ENCODE data around the gene PID1.
A peak's percentile ranks its signal among the peaks of the same experiment; 100 is the strongest.

The PID1 gene

GRCh38 chr2:229088966-229089700 is 182.0 kb downstream of the PID1 start:
- no peak for DNase-seq (ENCODE audit: low read depth)
- H3K4me3 ChIP-seq (ENCODE audit: control insufficient read depth, low read depth, low read length), result no peak overlapping the region
- TF ChIP-seq, protein P1, sequence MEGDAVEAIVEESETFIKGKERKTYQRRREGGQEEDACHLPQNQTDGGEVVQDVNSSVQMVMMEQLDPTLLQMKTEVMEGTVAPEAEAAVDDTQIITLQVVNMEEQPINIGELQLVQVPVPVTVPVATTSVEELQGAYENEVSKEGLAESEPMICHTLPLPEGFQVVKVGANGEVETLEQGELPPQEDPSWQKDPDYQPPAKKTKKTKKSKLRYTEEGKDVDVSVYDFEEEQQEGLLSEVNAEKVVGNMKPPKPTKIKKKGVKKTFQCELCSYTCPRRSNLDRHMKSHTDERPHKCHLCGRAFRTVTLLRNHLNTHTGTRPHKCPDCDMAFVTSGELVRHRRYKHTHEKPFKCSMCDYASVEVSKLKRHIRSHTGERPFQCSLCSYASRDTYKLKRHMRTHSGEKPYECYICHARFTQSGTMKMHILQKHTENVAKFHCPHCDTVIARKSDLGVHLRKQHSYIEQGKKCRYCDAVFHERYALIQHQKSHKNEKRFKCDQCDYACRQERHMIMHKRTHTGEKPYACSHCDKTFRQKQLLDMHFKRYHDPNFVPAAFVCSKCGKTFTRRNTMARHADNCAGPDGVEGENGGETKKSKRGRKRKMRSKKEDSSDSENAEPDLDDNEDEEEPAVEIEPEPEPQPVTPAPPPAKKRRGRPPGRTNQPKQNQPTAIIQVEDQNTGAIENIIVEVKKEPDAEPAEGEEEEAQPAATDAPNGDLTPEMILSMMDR (conservative IDR thresholded peaks at IDR 0.05; ENCODE audit: control insufficient read depth, insufficient read depth, low read depth, low read length), result no peak

DNA sequence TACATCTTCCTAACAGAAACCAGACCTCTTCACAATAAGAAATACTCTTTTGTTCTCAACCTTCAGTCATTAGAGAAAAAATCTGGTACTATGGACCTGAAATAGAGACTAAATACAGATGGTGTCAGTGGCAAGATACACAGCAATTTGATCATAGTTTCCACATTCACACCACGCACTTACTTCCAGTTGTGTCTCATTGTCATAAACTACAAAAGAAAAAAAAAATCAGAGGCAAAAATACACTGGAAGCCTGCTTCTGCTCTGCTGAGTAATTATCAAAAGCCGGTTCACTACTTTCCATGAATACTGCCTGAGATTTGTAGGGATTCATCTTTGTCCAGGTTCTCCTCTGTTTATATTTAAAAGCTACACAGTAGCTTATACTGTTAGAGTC is 182.6 kb downstream of the PID1 start:
- TF ChIP-seq, protein P1 (conservative IDR thresholded peaks at IDR 0.05; ENCODE audit: control insufficient read depth, insufficient read depth, low read depth, low read length), result no peak
- H3K4me3 ChIP-seq (ENCODE audit: control insufficient read depth, low read depth, low read length), result no peak overlapping the region
- no peak for DNase-seq (ENCODE audit: low read depth)

DNA sequence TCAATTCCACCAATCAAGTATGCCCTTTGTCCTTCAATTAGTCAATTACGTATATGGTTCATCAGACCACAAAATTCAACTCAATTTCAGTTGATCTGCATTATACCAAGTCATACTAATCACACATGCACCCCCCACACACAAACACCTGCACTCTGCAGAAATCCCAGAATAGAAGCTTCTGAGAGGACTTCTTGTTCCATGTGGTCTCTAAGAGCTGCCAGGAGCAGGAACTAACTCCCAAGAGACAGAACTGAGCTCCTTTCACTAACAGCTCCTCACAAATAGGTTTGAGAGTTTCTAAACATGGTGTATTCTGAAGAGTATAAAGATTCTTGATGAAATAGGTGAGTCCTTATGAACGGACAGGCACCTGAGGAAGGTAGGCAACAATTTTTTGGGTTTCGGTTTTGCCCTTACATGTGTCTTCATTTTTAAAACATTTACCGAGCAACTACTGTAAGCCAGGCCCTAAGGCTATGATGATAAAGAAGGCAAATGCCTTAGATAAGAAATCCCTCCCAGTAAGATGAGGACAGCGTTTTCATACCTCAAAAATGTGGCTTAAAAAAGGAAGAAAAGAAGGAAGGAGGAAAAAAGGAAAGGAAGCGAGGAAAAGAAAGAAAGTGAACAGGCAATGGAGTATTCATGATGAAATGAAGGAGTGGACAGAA is 183.1 kb downstream of the PID1 start:
- no peak for DNase-seq (ENCODE audit: low read depth)
- H3K4me3 ChIP-seq (ENCODE audit: control insufficient read depth, low read depth, low read length), result no peak overlapping the region
- TF ChIP-seq, protein P1 (conservative IDR thresholded peaks at IDR 0.05; ENCODE audit: control insufficient read depth, insufficient read depth, low read depth, low read length), result no peak

- no peak overlapping the region for H3K4me3 ChIP-seq (ENCODE audit: control insufficient read depth, low read depth, low read length)
- no peak for DNase-seq (ENCODE audit: low read depth)
- TF ChIP-seq, protein P1 (conservative IDR thresholded peaks at IDR 0.05; ENCODE audit: control insufficient read depth, insufficient read depth, low read depth, low read length), result no peak
Measured at GRCh38 chr2:229087267-229087666, 183.8 kb downstream of the PID1 start.

DNA sequence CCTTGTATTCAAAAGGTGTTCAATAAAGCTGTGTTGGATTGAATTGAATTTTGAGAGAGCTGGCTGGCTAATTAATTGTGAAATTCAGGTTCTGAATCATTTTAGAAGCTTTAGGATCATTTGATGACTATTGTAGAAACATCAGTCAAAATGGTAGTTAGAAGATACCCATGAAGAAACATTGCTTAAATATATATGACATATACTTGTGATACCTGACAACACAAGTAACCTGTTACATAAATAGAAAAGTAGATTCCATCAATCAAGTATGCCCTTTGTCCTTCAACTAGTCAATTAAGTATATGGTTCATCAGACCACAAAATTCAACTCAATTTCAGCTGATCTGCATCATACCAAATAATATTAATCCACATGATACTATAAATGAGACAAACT is 185.6 kb downstream of the PID1 start:
- no peak for DNase-seq (ENCODE audit: low read depth)
- no peak overlapping the region for H3K4me3 ChIP-seq (ENCODE audit: control insufficient read depth, low read depth, low read length)
- TF ChIP-seq, protein P1 (conservative IDR thresholded peaks at IDR 0.05; ENCODE audit: control insufficient read depth, insufficient read depth, low read depth, low read length), result no peak

DNA sequence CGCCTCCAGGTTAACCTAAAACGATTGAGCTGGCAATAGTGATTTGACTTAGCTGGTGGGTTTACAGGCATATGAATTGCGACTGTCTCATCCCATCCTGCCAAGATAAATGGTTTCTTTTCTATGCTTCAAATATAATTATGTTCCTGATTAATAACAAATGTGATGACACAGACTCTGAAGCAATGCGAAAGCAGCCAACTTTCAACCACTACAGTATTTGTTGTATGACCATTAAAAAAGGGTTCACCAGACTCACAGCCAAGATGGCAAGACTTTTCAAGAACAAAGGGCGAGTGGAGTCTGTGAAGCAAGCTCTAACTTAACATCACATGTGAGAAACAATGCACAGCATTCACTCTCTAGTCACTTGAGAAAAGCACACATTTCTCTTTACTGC is 186.6 kb downstream of the PID1 start:
- H3K4me3 ChIP-seq (ENCODE audit: control insufficient read depth, low read depth, low read length), result no peak overlapping the region
- TF ChIP-seq, protein P1 (conservative IDR thresholded peaks at IDR 0.05; ENCODE audit: control insufficient read depth, insufficient read depth, low read depth, low read length), result no peak
- DNase-seq (ENCODE audit: low read depth), result peak; percentile 82
